Activated CD4-positive, alpha-beta T cell treated with anti-CD3 and anti-CD28 coated beads, Interleukin-2, amount 10 ng/mL, durations not matched to agents 24 days and 14 days (primary cell): ENCODE measurements around the gene OPA1. TPM values are rescaled to one million over a fixed set of nuclear protein-coding genes. Genes with fewer than 3 reads are reported as not detected.
"Not testable (repeated sequence)": the region's sequence is repeated elsewhere in the genome, so short reads cannot be mapped to it uniquely, and the experiment has no call there.

Source experiments
- DNase-seq: peaks from one replicate; pipeline ENCODE4 v3.0.0; 2022
- H3K27ac Mint-ChIP-seq: one replicate; pipeline ENCODE4 v1.8.0; 2022; ENCODE audit warnings: mild to moderate bottlenecking, mixed read lengths
- H3K27me3 Mint-ChIP-seq: one replicate; pipeline ENCODE4 v1.8.0; 2022; ENCODE audit warnings: mixed read lengths
- H3K36me3 Mint-ChIP-seq: one replicate; pipeline ENCODE4 v1.8.0; 2022; ENCODE audit warnings: low read depth, mild to moderate bottlenecking, mixed read lengths
- H3K4me1 Mint-ChIP-seq: one replicate; pipeline ENCODE4 v1.8.0; 2021; ENCODE audit warnings: mixed read lengths
- H3K4me3 Mint-ChIP-seq: one replicate; pipeline ENCODE4 v1.8.0; 2022; ENCODE audit warnings: mild to moderate bottlenecking, moderate library complexity, mixed read lengths
- H3K9me3 Mint-ChIP-seq: one replicate; pipeline ENCODE4 v1.8.0; 2021; ENCODE audit warnings: mixed read lengths
- intact Hi-C: fragments of 100-400 bp; cut with micrococcal nuclease; formaldehyde crosslinking; loops from one replicate; pipeline ENCODE4 v1.15.1; 2023
- total RNA-seq: library from RNA; stranded (reverse); gene quantifications from 2 replicates; pipeline ENCODE4 v1.2.3, GENCODE V29; 2022

The OPA1 gene
- total RNA-seq, 1 donor from 2014 or later: 91.2 TPM

DNA sequence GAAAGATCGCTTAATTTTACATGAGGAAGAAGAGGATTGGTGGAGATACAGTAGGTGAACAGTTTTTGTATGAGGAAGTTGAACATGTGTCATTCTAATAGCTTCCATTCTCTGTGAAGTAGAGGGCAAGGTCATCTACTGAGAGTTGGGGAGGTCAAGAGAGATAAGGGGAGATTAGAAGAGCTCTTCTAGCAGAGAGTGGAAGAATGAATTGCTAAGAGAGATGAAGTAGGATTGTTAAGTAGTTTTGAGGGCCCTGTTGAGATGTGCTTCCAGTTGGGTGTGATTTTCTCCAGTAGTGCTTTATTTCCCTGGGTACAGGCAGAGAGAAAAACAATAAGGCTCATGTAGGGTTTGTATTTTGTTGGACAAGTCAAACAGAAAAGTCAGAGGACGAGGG is 5.2 kb downstream of the OPA1 start:
- Mint-ChIP-seq H3K4me3 (no peak overlapping the region), H3K9me3 (no peaks in the 10 kb centered on the region), H3K36me3 (peaks cover 48% of the 10 kb centered on the region), H3K4me1 (peaks cover 43% of the 10 kb centered on the region), H3K27ac (no peak overlapping the region), H3K27me3 (no peaks in the 10 kb centered on the region)
- intact Hi-C loops: loop anchor here (10.0 kb wide), 3 partner anchors 537 to 763 kb away; partner anchors contain the start of gene HES1
- peak; percentile 31 for DNase-seq

DNA sequence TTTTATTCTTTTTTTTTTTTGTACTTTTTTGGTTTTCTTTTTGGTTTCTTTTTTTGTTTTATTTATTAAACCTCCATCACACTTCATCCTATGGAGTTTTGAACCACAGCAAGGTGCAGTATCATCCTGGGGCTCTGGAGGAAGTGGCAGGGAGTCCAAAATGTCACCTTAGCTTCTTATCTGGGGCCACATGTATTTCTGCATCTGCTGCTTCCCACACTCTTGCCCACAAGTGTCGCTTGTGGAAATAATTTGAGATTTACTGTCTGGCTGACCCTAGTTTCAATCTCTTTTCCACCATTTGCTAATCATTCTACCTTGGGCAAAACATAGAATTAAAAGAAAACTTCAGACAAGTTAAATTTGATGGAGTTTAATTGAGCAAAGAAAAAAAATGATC is 6.4 kb downstream of the OPA1 start:
- DNase-seq: peak; percentile 43
- H3K4me1 Mint-ChIP-seq: peaks cover 42% of the 10 kb centered on the region
- intact Hi-C loops: loop anchor here (10.0 kb wide), 3 partner anchors 535 to 765 kb away; partner anchors contain the start of gene HES1
- H3K4me3 Mint-ChIP-seq: no peak overlapping the region
- no peaks in the 10 kb centered on the region for H3K27me3 Mint-ChIP-seq
- peaks cover 47% of the 10 kb centered on the region for H3K36me3 Mint-ChIP-seq
- peak overlapping the region; percentile 72 for H3K27ac Mint-ChIP-seq
- no peaks in the 10 kb centered on the region for H3K9me3 Mint-ChIP-seq

DNA sequence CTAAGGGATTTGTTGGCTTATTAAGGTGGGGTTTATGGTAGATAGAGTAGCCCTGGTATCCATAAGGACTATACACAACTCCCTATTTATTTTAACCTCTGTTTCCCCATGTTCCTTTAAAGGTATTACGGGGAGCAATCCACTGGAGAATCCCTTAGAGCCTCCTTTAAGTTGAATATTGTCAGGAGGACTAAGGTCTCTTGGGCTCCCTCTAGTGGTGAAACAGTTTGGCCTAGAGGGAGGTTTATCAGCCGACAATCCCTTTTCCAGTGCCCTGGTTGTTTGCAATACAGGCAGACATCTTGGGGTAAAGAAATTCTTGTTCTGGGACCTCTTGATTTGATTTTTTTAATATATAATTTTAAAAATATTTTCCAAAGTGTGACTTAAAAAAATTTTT is 12.9 kb downstream of the OPA1 start:
- H3K36me3 Mint-ChIP-seq: peaks cover 42% of the 10 kb centered on the region
- H3K9me3 Mint-ChIP-seq: peaks cover 8% of the 10 kb centered on the region
- H3K27me3 Mint-ChIP-seq: no peaks in the 10 kb centered on the region
- no peak overlapping the region for H3K4me3 Mint-ChIP-seq
- peak; percentile 87 for DNase-seq
- no peak overlapping the region for H3K27ac Mint-ChIP-seq
- intact Hi-C loops: no loop called here
- H3K4me1 Mint-ChIP-seq: peaks cover 14% of the 10 kb centered on the region

DNA sequence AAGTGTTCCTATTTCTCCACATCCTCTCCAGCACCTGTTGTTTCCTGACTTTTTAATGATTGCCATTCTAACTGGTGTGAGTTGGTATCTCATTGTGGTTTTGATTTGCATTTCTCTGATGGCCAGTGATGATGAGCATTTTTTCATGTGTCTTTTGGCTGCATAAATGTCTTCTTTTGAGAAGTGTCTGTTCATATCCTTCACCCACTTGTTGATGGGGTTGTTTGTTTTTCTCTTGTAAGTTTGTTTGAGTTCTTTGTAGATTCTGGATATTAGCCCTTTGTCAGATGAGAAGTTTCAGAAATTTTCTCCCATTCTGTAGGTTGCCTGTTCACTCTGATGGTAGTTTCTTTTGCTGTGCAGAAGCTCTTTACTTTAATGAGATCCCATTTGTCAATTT is 13.9 kb downstream of the OPA1 start:
- H3K9me3 Mint-ChIP-seq, intact Hi-C loops, H3K4me3 Mint-ChIP-seq, H3K27me3 Mint-ChIP-seq, H3K27ac Mint-ChIP-seq, DNase-seq: not testable (repeated sequence)
- Mint-ChIP-seq H3K4me1 (peaks cover 11% of the 10 kb centered on the region), H3K36me3 (peaks cover 46% of the 10 kb centered on the region)

DNA sequence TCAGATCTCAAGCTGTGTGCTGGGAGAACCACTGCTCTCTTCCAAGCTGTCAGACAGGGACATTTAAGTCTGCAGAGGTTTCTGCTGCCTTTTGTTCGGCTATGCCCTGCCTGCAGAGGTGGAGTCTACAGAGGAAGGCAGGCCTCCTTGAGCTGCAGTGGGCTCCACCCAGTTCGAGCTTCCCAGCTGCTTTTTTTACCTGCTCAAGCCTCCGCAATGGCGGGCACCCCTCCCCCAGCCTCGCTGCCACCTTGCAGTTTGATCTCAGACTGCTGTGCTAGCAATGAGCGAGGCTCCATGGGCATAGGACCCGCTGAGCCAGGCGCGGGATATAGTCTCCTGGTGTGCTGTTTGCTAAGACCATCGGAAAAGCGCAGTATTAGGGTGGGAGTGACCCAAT is 17.5 kb downstream of the OPA1 start:
- DNase-seq, H3K27me3 Mint-ChIP-seq, intact Hi-C loops, H3K4me3 Mint-ChIP-seq, H3K27ac Mint-ChIP-seq: not testable (repeated sequence)
- H3K9me3 Mint-ChIP-seq: peaks cover 11% of the 10 kb centered on the region
- peaks cover 23% of the 10 kb centered on the region for H3K4me1 Mint-ChIP-seq
- H3K36me3 Mint-ChIP-seq: peaks cover 70% of the 10 kb centered on the region

DNA sequence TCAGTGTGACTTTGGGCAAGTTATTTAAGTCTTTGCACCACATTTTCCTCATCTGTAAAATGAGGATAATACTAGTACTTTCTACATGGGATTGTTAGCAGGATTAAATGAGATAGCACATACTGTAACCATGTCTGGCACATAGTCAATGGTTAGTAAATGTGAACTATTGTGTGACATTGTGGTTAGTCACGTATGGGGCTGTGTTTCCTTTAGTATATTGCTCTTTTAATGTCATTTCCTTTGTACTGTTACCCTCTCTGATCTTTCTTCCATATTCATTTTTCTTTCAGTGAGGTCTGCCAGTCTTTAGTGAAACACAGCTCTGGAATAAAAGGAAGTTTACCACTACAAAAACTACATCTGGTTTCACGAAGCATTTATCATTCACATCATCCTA is 21.4 kb downstream of the OPA1 start:
- H3K27ac Mint-ChIP-seq: peak overlapping the region; percentile 67
- intact Hi-C loops: no loop called here
- peaks cover 3% of the 10 kb centered on the region for H3K9me3 Mint-ChIP-seq
- peaks cover 17% of the 10 kb centered on the region for H3K4me1 Mint-ChIP-seq
- H3K27me3 Mint-ChIP-seq: no peaks in the 10 kb centered on the region
- peaks cover 74% of the 10 kb centered on the region for H3K36me3 Mint-ChIP-seq
- DNase-seq: no peak
- peak overlapping the region; percentile 55 for H3K4me3 Mint-ChIP-seq

DNA sequence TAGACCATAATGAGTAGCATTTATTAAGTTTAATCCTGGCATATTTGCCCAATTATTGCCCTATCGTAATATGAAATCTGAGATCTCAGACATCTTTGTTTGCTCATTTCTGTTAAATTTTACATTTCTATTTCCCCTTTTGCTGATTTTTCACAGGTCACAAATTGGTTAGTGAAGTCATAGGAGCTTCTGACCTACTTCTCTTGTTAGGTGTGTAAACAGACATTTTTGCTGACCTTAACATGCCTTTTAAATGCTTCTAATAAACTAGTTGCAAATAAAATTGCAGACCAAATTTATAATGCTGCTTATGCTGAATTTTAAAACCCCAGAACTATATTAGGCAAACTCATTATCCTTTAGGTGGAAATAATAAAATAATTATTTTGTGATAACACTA is 24.6 kb downstream of the OPA1 start:
- H3K4me3 Mint-ChIP-seq: no peak overlapping the region
- peak; percentile 0 for DNase-seq
- H3K4me1 Mint-ChIP-seq: peaks cover 29% of the 10 kb centered on the region
- H3K9me3 Mint-ChIP-seq: peaks cover 3% of the 10 kb centered on the region
- intact Hi-C loops: no loop called here
- peaks cover 64% of the 10 kb centered on the region for H3K36me3 Mint-ChIP-seq
- H3K27ac Mint-ChIP-seq: no peak overlapping the region
- no peaks in the 10 kb centered on the region for H3K27me3 Mint-ChIP-seq

DNA sequence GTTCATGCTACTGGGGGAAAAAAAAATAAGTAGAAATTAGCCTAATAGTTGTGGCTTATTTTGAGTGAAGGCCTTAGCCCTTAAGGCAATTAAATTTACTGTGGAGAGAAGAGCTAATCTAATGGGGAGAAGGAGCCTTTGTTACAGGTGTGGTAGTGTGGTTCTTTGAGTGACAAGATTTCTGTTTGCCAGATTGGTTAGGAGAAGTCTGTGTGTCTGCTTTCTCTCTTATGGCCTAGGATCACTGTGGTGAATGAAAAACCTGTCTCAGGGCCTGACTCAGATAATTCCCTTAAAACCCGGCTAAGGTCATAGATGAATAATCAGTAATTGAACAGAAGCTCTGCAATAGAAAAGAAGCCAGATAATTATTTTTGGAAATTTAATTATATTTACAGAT is 27.0 kb downstream of the OPA1 start:
- Mint-ChIP-seq H3K4me1 (peaks cover 16% of the 10 kb centered on the region), H3K27me3 (no peaks in the 10 kb centered on the region), H3K36me3 (peaks cover 51% of the 10 kb centered on the region), H3K4me3 (no peak overlapping the region), H3K27ac (peak overlapping the region; percentile 63), H3K9me3 (no peaks in the 10 kb centered on the region)
- intact Hi-C loops: no loop called here
- DNase-seq: no peak

DNA sequence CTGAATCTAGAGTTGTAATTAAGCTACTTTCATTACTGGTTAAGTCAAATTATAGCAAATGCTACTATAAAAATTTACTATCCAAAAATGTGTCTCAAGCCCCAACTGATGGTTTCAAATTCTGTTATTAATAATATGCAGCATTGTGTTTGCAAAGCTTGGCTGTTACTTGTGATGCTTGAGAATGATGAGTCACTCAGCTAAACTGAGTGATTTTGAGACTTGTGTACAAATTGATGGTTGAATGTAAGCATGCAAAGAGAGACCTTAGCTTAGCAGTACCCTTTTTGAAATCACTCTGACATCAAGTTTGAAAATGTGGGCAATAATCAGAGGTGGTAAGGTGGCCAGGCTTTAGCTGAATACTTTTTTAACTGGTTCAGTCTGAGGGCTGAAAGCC is 27.6 kb downstream of the OPA1 start:
- no peak for DNase-seq
- Mint-ChIP-seq H3K27me3 (no peaks in the 10 kb centered on the region), H3K4me1 (peaks cover 16% of the 10 kb centered on the region), H3K36me3 (peaks cover 47% of the 10 kb centered on the region), H3K4me3 (peak overlapping the region; percentile 35), H3K27ac (peak overlapping the region; percentile 71), H3K9me3 (no peaks in the 10 kb centered on the region)
- intact Hi-C loops: no loop called here

DNA sequence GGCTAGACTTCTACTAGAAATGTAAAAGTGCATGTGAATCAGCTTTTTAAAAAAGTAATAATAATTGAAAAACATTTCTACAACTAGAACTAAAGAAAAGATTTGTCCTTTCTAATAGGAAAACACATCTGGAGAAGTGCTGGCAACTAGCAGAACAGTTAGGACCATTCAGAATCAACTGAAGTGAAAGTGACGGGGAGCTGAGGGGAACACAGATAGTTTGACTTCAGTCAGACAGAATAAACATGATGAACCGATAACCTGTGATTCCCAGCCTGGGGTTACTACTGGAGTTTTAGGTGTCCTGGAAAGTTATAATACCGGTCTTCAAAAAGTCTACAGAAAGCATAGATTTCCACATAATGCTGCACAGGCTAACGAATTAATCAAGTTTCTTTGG is 28.1 kb downstream of the OPA1 start:
- intact Hi-C loops: no loop called here
- peaks cover 48% of the 10 kb centered on the region for H3K36me3 Mint-ChIP-seq

DNA sequence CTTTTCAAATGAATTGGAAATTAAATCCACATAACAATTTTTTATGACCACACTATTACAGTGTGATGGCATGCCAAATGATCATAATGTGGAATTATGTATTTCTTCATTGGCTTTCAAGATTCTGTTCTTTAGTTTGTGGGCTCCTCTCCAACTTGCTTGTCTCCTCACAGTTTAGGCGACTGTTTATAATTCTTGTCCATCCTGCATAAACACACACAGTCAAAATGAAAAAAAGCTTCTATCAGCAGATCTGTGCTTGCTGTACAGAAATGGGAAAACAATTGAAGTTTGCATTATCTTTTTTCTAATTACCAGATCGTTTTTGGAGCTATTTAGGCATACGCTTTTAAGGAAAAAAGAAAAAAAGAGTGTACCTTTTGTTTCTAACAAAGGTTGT is 37.0 kb downstream of the OPA1 start:
- intact Hi-C loops: no loop called here
- no peaks in the 10 kb centered on the region for H3K27me3 Mint-ChIP-seq
- no peaks in the 10 kb centered on the region for H3K9me3 Mint-ChIP-seq
- peaks cover 28% of the 10 kb centered on the region for H3K36me3 Mint-ChIP-seq
- no peaks in the 10 kb centered on the region for H3K4me1 Mint-ChIP-seq
- no peak for DNase-seq
- no peak overlapping the region for H3K4me3 Mint-ChIP-seq
- H3K27ac Mint-ChIP-seq: no peak overlapping the region

More for the DNA sequence above, 28.1 kb downstream of the OPA1 start:
- Mint-ChIP-seq H3K9me3 (no peaks in the 10 kb centered on the region), H3K27ac (no peak overlapping the region), H3K4me1 (peaks cover 16% of the 10 kb centered on the region), H3K27me3 (no peaks in the 10 kb centered on the region), H3K4me3 (no peak overlapping the region)
- DNase-seq: no peak

DNA sequence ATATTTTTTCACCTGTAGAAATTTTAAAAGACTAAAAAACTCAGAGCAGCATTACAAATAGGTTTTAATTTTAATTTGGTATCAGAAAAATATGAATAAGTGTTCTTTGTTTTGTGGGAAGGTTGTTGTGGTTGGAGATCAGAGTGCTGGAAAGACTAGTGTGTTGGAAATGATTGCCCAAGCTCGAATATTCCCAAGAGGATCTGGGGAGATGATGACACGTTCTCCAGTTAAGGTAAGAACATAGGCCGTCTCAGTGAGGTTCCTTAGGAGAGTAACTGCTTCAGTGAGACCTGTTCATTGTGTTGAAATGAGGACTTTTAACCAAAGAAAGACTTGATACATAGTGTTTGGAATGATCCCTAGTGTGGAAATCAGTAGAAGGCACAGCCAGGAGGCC is 44.8 kb downstream of the OPA1 start:
- intact Hi-C loops: no loop called here
- DNase-seq: no peak
- H3K27me3 Mint-ChIP-seq: no peaks in the 10 kb centered on the region
- H3K4me1 Mint-ChIP-seq: no peaks in the 10 kb centered on the region
- H3K4me3 Mint-ChIP-seq: no peak overlapping the region
- H3K36me3 Mint-ChIP-seq: peaks cover 21% of the 10 kb centered on the region
- no peaks in the 10 kb centered on the region for H3K9me3 Mint-ChIP-seq
- no peak overlapping the region for H3K27ac Mint-ChIP-seq

DNA sequence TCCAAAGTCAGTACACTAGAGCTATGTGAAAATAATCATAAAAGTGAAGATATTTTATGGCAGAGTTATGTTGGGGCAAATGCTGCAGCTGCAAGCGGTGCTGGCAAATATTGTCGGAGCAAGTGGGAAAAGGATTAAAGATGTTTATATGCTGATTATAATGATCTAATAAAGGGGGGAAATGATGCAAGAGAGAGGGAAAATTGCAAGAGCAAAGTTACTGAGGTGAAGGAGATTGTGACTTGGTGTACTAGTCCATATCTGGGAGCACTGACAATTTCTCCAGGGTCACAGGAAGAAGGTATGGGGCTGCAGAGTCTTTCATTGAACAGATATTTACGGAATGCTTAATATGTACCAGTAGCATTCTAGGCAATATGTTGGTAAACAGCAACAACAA is 45.8 kb downstream of the OPA1 start:
- Mint-ChIP-seq H3K4me3 (no peak overlapping the region), H3K9me3 (no peaks in the 10 kb centered on the region), H3K27me3 (no peaks in the 10 kb centered on the region), H3K4me1 (no peaks in the 10 kb centered on the region), H3K27ac (no peak overlapping the region), H3K36me3 (peaks cover 23% of the 10 kb centered on the region)
- DNase-seq: no peak
- intact Hi-C loops: no loop called here

DNA sequence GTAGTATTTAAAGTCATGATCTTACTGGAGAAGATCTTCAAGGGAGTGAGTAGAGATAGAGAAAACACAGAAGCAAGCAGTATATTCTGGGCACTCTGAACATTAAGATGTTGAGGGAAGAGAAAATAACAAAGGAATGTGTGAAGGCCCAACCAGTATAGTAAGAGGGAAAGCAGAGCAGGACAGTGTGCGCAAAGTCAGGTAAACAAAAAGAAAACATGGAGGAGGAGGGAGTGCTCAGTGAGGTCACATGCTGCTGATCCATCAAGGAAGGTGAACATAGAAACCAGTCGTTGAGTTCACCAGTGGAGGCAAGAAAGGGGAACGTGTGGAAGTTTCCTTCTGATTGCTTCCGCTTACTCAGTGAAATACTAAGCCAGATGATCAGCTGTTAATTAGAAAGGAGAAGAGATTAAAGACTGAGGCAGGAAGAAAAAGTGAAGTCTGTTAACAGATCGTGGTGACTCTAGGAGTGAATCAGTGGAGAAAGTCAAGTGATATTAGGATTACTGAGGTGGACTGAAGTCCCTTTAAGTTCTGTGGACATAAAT is 47.2 kb downstream of the OPA1 start:
- H3K36me3 Mint-ChIP-seq: peaks cover 24% of the 10 kb centered on the region
- no peak overlapping the region for H3K27ac Mint-ChIP-seq
- H3K4me3 Mint-ChIP-seq: no peak overlapping the region
- intact Hi-C loops: no loop called here
- H3K9me3 Mint-ChIP-seq: no peaks in the 10 kb centered on the region
- H3K27me3 Mint-ChIP-seq: no peaks in the 10 kb centered on the region
- no peaks in the 10 kb centered on the region for H3K4me1 Mint-ChIP-seq
- no peak for DNase-seq

DNA sequence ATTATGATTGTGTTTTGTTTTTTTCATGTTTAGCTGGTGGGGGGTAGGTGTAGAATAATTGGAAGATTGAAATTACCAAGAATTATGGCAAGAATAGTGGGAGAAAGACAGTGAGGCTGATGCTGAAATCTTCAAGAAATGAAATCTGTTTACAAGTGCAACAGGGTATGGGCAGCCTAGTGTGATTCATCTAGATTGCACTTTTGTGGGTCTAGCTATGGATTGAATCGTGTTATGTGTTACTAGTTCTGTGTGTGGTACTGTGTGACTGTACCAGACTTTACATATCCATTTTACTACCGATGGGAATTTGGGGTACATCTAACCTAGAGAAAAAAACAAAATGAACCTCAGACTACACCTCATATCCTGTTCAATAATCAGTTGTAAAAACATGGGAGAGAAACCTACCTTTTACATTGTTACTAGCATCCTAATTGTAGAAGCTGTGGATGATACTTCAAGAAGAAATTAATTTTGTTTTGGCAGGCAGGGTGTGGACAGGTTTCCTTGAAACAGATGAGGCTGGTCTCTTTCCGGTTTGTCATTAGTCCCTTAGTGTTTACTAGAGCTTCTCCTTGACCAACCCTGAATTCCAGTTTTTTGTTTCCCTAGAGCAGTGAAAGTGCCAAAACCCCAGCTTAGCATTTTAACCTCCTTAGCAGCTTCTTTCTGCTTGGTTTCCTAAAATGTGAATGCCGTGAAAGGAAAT is 47.9 kb downstream of the OPA1 start:
- no peak overlapping the region for H3K4me3 Mint-ChIP-seq
- no peaks in the 10 kb centered on the region for H3K4me1 Mint-ChIP-seq
- no peak overlapping the region for H3K27ac Mint-ChIP-seq
- DNase-seq: no peak
- intact Hi-C loops: no loop called here
- no peaks in the 10 kb centered on the region for H3K9me3 Mint-ChIP-seq
- no peaks in the 10 kb centered on the region for H3K27me3 Mint-ChIP-seq
- H3K36me3 Mint-ChIP-seq: peaks cover 27% of the 10 kb centered on the region
